ENCODE results near the gene TDRKH.

Gene TDRKH

GRCh38 chr1:151741516-151741915, 48.8 kb downstream of the TDRKH start:
- Histone ChIP-seq H3K27me3 (ENCODE audit: insufficient read depth, low read length) (no peaks in the 10 kb centered on the region), H3K4me2 (ENCODE audit: low read length) (no peak overlapping the region), H2AK5ac (ENCODE audit: low read length) (no peak overlapping the region), H2BK120ac (ENCODE audit: insufficient read depth, low read length, poor library complexity) (no peak overlapping the region), H3K4me1 (ENCODE audit: control insufficient read depth in 1 of 2, insufficient read depth in 2 of 2, low read length in 2 of 2) (peaks cover 4% of the 10 kb centered on the region in 2 experiments), H3K9ac (ENCODE audit: low read length) (no peak overlapping the region), H3K79me1 (ENCODE audit: low read length) (no peaks in the 10 kb centered on the region), H3K79me2 (ENCODE audit: control insufficient read depth, insufficient read depth, low read length, poor library complexity) (no peaks in the 10 kb centered on the region), H3K4ac (ENCODE audit: low read depth, low read length) (no peak overlapping the region), H3K14ac (ENCODE audit: low read length) (no peak overlapping the region), H3K36me3 (ENCODE audit: control insufficient read depth in 1 of 2, insufficient read depth in 2 of 2, low read length in 2 of 2) (no peaks in the 10 kb centered on the region), H2BK12ac (ENCODE audit: low read length) (no peak overlapping the region), H4K8ac (ENCODE audit: low read depth, low read length) (no peak overlapping the region), H3K4me3 (ENCODE audit: low read depth, low read length) (no peak overlapping the region), H4K12ac (ENCODE audit: low read depth, low read length) (no peak overlapping the region), H4K91ac (ENCODE audit: low read depth, low read length) (no peak overlapping the region), H2AFZ (ENCODE audit: insufficient read depth, low read length, poor library complexity) (no peak overlapping the region), H3K23ac (ENCODE audit: low read length) (no peak overlapping the region), H3K27ac (ENCODE audit: low read depth, low read length) (no peak overlapping the region), H3K18ac (ENCODE audit: low read length) (no peak overlapping the region), H3K9me3 (ENCODE audit: insufficient read depth, low read depth, low read length) (peaks cover 7% of the 10 kb centered on the region), H2BK5ac (ENCODE audit: low read depth, low read length, poor library complexity) (no peak overlapping the region)
- no peak for DNase-seq
- no CpG with 5 or more reads among the region's 4 CpGs for WGBS (ENCODE audit: extremely low coverage, insufficient coverage, insufficient read length)

- no peak overlapping the region for H4K91ac ChIP-seq (ENCODE audit: low read depth, low read length)
- H2AFZ ChIP-seq (ENCODE audit: insufficient read depth, low read length, poor library complexity), result no peak overlapping the region
- peak; percentile 70 to 90 for DNase-seq
- no peak overlapping the region for H2AK5ac ChIP-seq (ENCODE audit: low read length)
- no peak overlapping the region for H2BK12ac ChIP-seq (ENCODE audit: low read length)
- WGBS (ENCODE audit: extremely low coverage, insufficient coverage, insufficient read length), result no CpG with 5 or more reads among the region's 3 CpGs
- H3K79me1 ChIP-seq (ENCODE audit: low read length), result no peaks in the 10 kb centered on the region
- H3K23ac ChIP-seq (ENCODE audit: low read length), result no peak overlapping the region
- peaks cover 4% of the 10 kb centered on the region in 2 experiments for H3K4me1 ChIP-seq (ENCODE audit: control insufficient read depth in 1 of 2, insufficient read depth in 2 of 2, low read length in 2 of 2)
- H3K18ac ChIP-seq (ENCODE audit: low read length), result no peak overlapping the region
- peak overlapping the region; percentile 43 for H3K27ac ChIP-seq (ENCODE audit: low read depth, low read length)
- no peak overlapping the region for H3K14ac ChIP-seq (ENCODE audit: low read length)
- no peaks in the 10 kb centered on the region for H3K27me3 ChIP-seq (ENCODE audit: insufficient read depth, low read length)
- no peaks in the 10 kb centered on the region for H3K79me2 ChIP-seq (ENCODE audit: control insufficient read depth, insufficient read depth, low read length, poor library complexity)
- no peak overlapping the region for H2BK5ac ChIP-seq (ENCODE audit: low read depth, low read length, poor library complexity)
- no peak overlapping the region for H2BK120ac ChIP-seq (ENCODE audit: insufficient read depth, low read length, poor library complexity)
- H3K36me3 ChIP-seq (ENCODE audit: control insufficient read depth in 1 of 2, insufficient read depth in 2 of 2, low read length in 2 of 2), result no peaks in the 10 kb centered on the region
- H4K8ac ChIP-seq (ENCODE audit: low read depth, low read length), result no peak overlapping the region
- peaks cover 7% of the 10 kb centered on the region for H3K9me3 ChIP-seq (ENCODE audit: insufficient read depth, low read depth, low read length)
- H3K4ac ChIP-seq (ENCODE audit: low read depth, low read length), result no peak overlapping the region
- no peak overlapping the region for H3K4me3 ChIP-seq (ENCODE audit: low read depth, low read length)
- H4K12ac ChIP-seq (ENCODE audit: low read depth, low read length), result no peak overlapping the region
- H3K4me2 ChIP-seq (ENCODE audit: low read length), result peak overlapping the region; percentile 35
- H3K9ac ChIP-seq (ENCODE audit: low read length), result no peak overlapping the region
Observed at GRCh38 chr1:151739590-151740355, 50.5 kb downstream of the TDRKH start.

- Histone ChIP-seq H3K23ac (ENCODE audit: low read length) (no peak overlapping the region), H3K9me3 (ENCODE audit: insufficient read depth, low read depth, low read length) (peaks cover 7% of the 10 kb centered on the region), H3K36me3 (ENCODE audit: control insufficient read depth in 1 of 2, insufficient read depth in 2 of 2, low read length in 2 of 2) (no peaks in the 10 kb centered on the region), H2BK12ac (ENCODE audit: low read length) (no peak overlapping the region), H4K91ac (ENCODE audit: low read depth, low read length) (no peak overlapping the region), H4K12ac (ENCODE audit: low read depth, low read length) (no peak overlapping the region), H3K4me2 (ENCODE audit: low read length) (no peak overlapping the region), H3K79me2 (ENCODE audit: control insufficient read depth, insufficient read depth, low read length, poor library complexity) (no peaks in the 10 kb centered on the region), H2AK5ac (ENCODE audit: low read length) (no peak overlapping the region), H3K79me1 (ENCODE audit: low read length) (no peaks in the 10 kb centered on the region), H3K18ac (ENCODE audit: low read length) (no peak overlapping the region), H3K4me1 (ENCODE audit: control insufficient read depth in 1 of 2, insufficient read depth in 2 of 2, low read length in 2 of 2) (peaks cover 4% of the 10 kb centered on the region in 2 experiments), H3K4ac (ENCODE audit: low read depth, low read length) (no peak overlapping the region), H2BK5ac (ENCODE audit: low read depth, low read length, poor library complexity) (no peak overlapping the region), H3K4me3 (ENCODE audit: low read depth, low read length) (no peak overlapping the region), H3K14ac (ENCODE audit: low read length) (no peak overlapping the region), H3K9ac (ENCODE audit: low read length) (no peak overlapping the region), H3K27ac (ENCODE audit: low read depth, low read length) (no peak overlapping the region), H4K8ac (ENCODE audit: low read depth, low read length) (no peak overlapping the region), H3K27me3 (ENCODE audit: insufficient read depth, low read length) (no peaks in the 10 kb centered on the region), H2BK120ac (ENCODE audit: insufficient read depth, low read length, poor library complexity) (no peak overlapping the region), H2AFZ (ENCODE audit: insufficient read depth, low read length, poor library complexity) (no peak overlapping the region)
- DNase-seq, result no peak
Observed at GRCh38 chr1:151737479-151737878, 52.8 kb downstream of the TDRKH start.

GRCh38 chr1:151737026-151737425, 53.3 kb downstream of the TDRKH start:
- no peak overlapping the region for H3K23ac ChIP-seq (ENCODE audit: low read length)
- no peak overlapping the region for H3K9ac ChIP-seq (ENCODE audit: low read length)
- no peak overlapping the region for H3K4ac ChIP-seq (ENCODE audit: low read depth, low read length)
- no peak overlapping the region for H2BK12ac ChIP-seq (ENCODE audit: low read length)
- H3K4me3 ChIP-seq (ENCODE audit: low read depth, low read length), result no peak overlapping the region
- H2BK120ac ChIP-seq (ENCODE audit: insufficient read depth, low read length, poor library complexity), result no peak overlapping the region
- peaks cover 4% of the 10 kb centered on the region in 2 experiments for H3K4me1 ChIP-seq (ENCODE audit: control insufficient read depth in 1 of 2, insufficient read depth in 2 of 2, low read length in 2 of 2)
- H3K18ac ChIP-seq (ENCODE audit: low read length), result no peak overlapping the region
- H3K27me3 ChIP-seq (ENCODE audit: insufficient read depth, low read length), result no peaks in the 10 kb centered on the region
- H2BK5ac ChIP-seq (ENCODE audit: low read depth, low read length, poor library complexity), result no peak overlapping the region
- H3K36me3 ChIP-seq (ENCODE audit: control insufficient read depth in 1 of 2, insufficient read depth in 2 of 2, low read length in 2 of 2), result no peaks in the 10 kb centered on the region
- H4K91ac ChIP-seq (ENCODE audit: low read depth, low read length), result no peak overlapping the region
- no peak overlapping the region for H2AFZ ChIP-seq (ENCODE audit: insufficient read depth, low read length, poor library complexity)
- no peak overlapping the region for H3K27ac ChIP-seq (ENCODE audit: low read depth, low read length)
- no CpG with 5 or more reads among the region's 2 CpGs for WGBS (ENCODE audit: extremely low coverage, insufficient coverage, insufficient read length)
- H4K8ac ChIP-seq (ENCODE audit: low read depth, low read length), result no peak overlapping the region
- H3K4me2 ChIP-seq (ENCODE audit: low read length), result no peak overlapping the region
- H3K9me3 ChIP-seq (ENCODE audit: insufficient read depth, low read depth, low read length), result peaks cover 7% of the 10 kb centered on the region
- H3K79me2 ChIP-seq (ENCODE audit: control insufficient read depth, insufficient read depth, low read length, poor library complexity), result no peaks in the 10 kb centered on the region
- no peak overlapping the region for H2AK5ac ChIP-seq (ENCODE audit: low read length)
- H3K14ac ChIP-seq (ENCODE audit: low read length), result no peak overlapping the region
- H4K12ac ChIP-seq (ENCODE audit: low read depth, low read length), result no peak overlapping the region
- no peaks in the 10 kb centered on the region for H3K79me1 ChIP-seq (ENCODE audit: low read length)
- DNase-seq, result no peak

All from trophoblast cell (in vitro differentiated cells and primary cell).